Measurements from ENCODE around the gene SIGMAR1.

SIGMAR1 gene

DNA sequence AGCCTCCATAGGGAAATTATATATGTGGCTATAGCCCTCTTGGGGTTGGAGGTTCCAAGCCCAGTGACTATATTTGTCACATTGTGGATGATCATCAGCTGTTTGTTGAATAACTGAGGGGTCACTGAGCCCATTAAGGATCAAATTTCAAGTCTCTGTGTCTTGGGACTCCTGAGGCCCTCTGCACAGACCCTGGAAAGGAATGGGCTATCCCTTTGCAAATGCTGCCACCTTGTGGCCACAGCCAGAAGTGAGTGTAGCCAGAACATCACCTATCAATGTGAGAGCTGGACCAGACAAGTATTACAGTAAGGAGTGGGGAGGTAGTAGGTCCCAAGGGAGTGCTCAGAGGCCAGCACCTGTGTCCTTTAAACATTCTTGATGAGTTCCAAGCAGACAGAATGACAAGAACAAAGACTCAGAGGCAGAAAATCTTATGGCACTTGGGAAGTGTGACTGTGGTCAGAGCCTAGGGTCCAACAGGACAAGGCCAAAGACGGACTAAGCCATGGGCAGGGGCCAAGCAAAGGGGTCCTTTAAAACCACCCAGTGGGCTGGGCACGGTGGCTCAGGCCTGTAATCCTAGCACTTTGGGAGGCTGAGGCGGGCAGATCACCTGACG lies 33.9 kb downstream of the SIGMAR1 start:
- DNase-seq (ENCODE audit: low read depth in 3 of 3) = peak; percentile 58 to 74 (median 60)

DNA sequence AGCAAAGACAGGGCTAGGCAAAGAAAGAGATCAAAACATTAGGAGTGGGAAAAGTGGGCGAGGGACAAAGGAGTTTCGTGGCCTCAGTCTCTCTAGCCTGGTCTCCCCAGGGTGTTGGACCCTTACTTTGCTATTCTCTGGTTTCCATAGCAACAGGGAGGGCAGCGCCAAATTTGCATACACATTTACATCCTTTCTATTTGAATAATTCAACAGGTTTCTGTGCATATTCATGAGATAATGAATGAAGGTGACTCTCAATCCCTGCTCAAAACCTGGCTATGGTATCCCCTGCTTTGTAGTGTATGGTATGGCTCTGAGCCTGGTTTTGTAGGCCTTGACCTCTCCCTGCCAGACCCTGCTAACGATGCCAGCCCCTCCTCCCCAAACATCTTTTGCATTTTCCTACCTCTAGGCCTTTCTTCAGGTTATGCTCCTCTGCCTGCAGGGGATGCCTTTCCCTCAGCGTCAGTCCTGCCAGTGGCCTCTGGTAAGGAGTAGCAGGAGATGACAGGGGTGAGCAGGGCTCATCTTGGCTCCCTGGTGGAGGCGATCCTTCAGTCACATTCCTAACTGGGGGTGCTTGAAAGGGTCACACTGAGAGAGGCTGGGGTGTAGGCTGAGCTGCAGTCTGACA lies 35.5 kb downstream of the SIGMAR1 start:
- no peak for DNase-seq (ENCODE audit: low read depth in 3 of 3)

DNA sequence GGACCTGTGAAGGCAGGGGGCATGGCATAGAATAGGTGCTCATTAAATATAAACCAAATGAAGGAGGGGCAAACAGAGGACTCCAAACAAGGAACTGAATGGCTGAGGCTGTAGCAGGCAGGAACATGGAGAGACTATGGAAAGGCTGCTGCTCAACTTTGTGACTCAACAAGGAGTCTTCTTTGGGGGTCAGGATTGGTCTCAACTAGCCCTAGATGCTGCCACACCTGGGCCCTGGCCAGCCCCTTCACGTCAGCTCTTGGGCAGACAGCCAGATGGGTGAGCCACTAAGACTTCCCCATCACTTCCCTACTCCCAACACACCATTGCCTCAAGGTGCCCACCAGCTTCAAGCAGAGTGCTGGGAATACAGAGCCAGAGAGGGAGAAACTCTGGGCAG lies 36.7 kb downstream of the SIGMAR1 start:
- no peak for DNase-seq (ENCODE audit: low read depth in 3 of 3)

DNA sequence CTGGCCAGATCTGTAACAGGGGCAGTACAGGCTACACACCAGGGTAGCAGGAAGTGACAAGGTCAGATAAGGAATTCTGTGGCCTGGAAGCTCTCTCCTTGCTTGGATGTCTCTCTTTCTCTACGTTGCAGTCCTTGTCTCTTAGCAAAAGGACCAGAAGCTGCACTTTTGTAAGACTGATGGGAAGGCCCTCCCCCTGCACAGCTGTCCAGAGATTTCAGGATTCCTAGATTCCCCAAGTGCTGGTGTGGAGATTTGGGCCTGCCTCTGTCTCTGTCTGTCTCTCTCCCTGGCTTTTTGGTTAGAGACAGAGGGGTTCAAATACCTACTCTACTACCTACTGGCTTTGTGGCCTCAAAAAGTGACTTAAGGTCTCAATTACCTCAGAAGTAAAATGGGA lies 38.0 kb downstream of the SIGMAR1 start:
- DNase-seq (ENCODE audit: low read depth in 3 of 3) = no peak

DNA sequence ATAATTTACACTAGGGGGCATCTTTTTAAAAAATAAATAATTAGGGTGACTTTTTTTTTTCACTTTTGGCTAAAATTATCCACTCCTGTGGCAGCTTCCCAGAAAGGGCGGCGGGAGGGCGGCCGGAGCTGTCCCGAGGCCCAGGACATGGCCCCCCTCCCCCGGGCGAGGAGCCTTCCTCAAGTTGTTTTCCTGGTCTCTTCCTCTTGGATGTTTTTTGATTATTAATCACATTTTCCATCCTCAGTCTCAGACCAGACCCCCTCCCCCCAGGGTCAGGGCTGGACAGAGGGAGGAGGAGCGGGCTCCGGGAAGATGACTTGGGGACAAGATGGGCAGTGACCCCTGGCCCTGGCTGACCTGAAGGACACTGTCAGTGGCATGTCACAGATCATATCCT lies 43.4 kb downstream of the SIGMAR1 start:
- no peak for DNase-seq (ENCODE audit: low read depth in 3 of 3)

DNA sequence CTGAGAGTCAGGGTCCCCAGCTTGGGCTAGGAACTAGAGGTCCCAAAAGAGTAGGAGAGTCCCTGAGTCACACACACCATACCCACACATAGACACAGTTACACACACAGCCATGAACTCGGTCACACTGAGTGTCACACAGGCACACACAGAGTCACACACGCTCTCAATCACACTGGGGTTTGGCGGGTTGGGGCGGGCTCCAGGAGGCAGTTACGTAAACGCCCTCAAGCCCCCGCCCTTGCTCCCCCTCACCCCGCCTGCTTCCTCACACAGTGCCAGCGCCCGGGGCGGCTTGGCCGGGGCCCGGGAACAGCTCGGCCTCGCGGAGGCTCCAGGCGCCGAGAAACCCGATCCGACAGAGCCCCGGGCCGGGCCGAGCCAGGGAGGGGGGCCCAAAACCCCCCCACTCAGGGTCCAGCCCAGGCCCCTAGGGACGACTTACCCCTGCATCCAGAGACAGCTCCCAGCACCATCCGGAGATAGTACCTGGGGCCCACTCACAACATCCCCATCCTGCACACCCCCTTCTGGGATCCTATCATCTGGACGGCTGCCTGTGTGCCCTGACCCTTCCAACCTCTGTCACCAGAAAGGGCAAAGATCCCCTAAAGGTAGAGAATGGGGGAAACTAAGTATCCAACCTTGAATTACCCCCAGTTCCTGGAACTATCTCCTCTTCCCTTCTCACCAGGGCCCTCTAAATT lies 44.5 kb downstream of the SIGMAR1 start:
- DNase-seq (ENCODE audit: low read depth in 3 of 3) = no peak

DNA sequence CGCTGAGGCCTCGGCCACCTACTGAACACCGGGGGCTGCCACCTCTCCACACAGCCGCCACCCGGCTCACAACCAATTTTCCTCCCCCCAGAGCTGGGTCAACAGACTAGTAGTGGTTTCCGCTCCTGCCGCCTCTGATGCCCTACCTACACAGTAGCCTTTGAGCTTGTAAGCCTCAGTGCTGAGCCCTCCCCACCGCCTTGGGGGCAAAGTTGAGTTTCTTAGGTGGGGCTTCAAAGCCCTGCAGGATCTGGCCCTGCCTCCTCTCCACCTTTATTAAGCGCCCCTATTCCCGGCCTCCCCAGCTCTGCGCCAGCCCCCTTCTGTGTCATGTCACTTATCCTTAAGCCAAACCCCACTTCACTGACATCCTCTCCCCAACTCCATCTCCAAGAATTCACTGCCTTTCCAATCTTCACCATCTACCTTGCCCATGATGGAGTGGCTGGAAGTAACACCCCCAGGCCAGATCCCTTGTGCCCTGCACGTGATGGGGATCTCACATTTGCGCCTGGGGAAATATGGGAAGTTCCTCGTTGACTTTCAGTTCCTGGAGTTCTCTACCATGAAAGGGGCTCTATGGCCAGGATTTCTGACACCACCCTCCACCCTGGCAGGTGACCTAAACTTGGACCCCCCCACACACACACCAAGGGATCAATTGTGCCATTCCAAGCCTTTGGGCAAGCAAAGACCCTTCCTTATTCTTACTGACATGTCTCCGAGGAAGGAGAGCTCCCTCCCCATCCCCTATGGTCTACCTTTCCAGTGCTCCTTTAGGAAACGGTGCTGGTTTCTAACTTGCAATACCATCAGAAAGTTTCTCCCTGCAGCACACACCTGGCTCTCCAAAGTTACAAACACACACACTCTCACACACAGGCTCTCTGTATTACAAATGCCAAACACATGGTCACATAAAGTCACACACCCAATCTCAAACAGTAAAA lies 45.4 kb downstream of the SIGMAR1 start:
- DNase-seq (ENCODE audit: low read depth in 3 of 3) = no peak

DNA sequence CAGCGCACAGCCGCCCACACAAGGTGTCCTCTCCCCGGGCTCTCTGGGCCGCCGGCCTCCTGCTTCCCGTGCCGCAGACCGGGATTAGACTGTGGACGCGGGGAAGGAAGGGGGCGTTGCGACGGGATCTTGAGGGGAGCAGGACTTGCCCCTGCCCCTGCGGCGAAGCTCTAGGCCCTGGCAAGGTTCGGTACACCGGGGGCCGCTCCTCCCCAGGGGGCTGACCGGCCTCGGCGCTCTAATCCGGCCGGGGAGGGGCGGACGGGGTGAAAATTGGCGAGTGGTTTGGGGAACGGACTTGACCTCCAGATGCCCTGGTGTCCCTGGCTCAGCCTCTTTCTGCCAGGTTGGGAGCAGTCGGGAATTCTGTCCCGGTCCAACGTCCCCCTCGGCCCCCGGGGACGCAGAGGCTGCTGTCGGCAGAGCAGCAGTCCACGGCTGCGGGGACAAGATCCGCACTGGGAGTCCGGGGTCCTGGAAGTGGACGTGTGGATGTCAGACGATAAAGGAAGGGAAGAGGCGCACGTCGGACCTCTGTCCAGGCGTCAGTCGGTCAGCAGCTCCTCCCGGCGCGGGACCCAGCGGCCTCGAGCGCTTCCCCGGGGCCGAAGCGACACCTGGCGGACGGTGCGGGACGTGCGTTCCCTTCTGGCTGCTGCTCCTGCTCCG lies 46.2 kb downstream of the SIGMAR1 start:
- peak; percentile 54 to 79 (median 65) for DNase-seq (ENCODE audit: low read depth in 3 of 3)

DNA sequence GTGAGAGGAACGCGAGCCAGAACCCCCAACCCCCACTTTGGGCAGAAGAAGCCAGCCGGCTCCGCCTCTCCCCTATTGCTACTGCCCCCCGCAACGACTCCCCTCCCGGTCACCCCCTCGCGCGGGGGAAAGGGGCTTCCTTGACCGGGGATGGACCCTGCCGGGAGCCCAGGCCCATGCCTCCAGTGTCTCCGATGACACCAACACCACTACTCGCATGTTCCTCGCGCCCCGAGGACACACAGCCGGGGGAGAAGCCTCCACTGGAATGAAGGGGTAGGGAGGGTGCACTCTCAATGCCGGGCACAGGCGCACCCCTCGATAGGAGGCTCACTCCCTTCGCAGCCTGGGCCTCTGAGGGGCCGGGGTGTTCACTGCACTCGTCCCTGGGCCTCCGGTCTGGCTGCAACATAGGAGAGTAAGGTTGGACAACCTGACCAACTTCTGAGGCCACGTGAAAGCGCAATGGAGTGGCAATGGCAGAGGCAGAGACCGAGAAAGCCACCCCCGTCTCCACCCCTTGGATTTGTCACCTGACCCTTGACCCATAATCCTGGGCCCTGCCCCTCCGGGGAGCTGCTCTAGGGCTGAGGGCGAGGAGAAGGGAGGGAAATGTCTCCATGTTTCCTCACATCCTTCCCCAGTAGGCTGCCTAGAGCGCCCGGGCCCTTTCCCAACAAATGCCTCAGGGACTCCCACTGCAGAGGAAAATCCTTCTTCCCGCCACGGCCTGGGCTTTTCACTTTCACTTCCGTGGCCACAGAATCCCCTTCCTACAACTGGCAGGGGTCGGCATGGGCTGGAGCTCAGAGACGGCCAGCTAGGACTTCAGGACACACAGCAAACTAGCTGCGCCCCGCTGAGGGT lies 47.0 kb downstream of the SIGMAR1 start:
- no peak for DNase-seq (ENCODE audit: low read depth in 3 of 3)

DNA sequence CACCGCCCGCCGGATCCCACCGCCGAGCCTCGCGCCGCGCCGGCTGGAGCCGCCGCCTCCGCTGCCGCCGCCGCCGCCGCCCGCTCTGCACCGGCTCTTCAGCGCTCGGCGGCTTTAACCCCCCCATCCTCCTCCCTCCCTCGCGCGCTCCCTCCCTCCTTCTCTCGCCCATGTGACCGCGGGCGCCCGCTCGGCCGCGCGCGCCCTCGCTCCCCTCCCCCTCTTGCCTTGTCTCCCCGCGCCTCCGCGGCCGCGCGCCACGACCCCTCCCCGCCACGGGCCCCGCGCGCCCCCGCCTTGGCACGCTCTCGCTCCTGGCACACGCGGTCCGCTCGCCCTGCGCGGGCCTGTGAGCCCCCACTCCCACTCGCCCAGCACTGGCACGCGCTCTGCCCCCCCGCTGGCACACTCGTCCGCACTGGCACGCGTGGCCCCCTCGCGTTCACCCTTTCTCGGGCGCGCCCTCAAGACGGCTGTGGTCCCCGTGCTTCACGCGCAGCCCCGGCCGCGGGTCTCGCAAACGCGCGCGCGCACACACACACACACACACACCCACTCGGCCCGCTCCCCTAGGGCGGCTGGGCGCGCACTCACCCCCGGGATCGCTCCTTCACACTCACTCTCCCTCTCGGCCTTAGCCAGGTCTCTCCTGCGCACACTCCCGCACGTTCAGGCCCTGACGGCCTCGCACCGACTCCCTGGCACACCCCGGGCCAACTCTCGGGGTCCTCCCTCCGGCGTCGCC lies 47.8 kb downstream of the SIGMAR1 start, which contains the start of gene CNTFR:
CNTFR (minus strand) TSS at position 89 of the 745 bp plus-strand sequence. CDS start 20,743 bp downstream, outside the sequence.
- peak in 1 of 3 donors; percentile 17 for DNase-seq (ENCODE audit: low read depth in 3 of 3)

DNA sequence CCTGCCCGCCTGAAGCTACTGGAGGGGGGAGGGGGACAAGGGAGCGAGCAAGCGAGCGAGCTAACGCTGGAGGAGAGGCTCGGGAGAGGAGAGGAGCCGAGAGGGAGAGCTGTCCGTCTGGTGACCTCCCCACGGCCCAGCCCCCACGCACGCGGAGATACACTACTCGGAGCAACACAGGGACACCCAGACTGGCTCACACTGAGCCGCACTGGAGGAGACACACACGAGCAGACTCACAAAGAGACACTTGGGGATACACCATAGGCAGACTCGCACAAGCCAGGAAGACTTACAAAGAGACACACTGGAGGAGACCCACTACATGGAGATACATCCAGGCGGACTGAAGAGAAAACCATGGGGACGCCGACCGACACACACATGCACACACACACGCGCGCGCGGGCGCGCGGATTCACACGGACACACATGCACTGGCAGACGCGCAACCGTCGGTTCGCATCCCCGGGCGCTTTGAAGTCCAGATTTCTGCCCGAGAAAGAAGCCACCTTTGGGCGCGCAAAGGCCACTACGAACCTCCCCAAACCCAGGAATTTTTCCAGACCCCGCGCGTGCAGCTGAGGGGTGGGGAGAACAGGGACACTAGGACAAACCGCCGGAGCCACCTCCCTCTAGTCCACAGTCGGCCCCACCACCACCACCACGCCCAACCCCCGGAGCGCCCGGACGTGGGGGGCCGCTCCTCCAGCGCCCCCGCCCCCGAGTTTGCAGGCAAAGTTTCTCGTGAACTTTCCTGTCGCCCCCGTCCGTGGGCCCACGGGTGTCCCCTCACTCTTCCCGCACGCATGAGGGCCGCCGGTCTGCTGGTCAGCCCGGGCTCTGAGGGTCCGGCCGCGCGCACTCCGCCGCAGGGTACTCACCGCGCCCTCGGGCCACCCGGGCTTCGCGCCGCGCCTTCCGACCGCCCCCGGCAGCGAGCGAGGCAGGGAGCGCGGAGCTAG lies 48.6 kb downstream of the SIGMAR1 start:
- no peak for DNase-seq (ENCODE audit: low read depth in 3 of 3)

DNA sequence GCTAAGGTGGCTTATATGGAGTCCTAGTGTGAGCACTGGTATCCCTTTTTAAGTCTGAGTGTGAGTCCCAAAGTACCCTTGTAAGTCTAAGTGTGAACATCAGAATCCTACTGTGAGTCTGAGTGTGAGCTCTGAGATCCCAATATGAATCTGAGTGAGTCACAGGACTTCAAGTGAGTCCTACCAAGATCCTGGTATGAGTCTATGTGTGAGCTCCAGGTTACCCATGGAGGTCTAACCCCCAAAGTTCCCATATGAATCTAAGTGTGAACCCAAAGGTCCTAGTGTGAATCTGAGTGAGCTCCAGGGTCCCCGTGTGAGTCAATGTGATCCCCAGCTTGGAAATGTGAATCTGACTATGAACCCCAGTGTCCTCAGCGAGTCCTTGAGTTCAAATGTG lies 50.3 kb downstream of the SIGMAR1 start:
- DNase-seq (ENCODE audit: low read depth in 3 of 3) = no peak

DNA sequence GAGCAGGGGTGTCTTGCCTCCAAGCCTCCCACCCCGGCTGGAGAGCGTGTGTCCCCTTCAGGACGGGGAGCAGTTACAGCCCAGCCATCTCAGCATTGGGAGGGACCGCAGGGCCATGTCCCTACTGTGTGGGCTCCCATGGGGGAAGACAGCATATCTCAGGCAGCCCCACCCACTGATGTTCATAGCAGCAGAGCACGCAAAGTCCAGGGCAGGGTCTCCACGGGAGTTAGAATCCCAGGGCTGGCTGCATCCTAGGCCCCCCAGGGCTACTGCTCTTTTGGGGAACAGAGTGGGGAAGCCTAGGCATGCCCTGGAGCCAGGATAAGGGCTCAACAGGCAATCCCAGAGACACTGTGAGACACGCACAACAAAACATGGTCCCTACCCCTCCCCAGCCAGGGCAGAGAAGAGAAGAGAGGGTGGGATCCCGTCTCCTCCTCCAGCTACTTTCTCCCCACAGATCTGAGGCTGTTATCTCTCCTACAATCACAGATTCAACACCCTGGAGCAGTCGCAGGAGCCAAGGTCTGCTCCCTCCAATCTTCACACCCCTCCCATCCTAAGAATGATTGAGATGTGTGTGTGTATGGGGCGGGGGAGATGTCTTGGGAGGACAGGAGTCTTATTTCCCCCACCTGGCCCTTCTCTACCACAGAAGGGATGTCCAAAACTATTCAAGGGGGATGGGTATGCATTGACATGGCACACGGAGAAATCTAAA lies 51.5 kb downstream of the SIGMAR1 start:
- no peak for DNase-seq (ENCODE audit: low read depth in 3 of 3)

DNA sequence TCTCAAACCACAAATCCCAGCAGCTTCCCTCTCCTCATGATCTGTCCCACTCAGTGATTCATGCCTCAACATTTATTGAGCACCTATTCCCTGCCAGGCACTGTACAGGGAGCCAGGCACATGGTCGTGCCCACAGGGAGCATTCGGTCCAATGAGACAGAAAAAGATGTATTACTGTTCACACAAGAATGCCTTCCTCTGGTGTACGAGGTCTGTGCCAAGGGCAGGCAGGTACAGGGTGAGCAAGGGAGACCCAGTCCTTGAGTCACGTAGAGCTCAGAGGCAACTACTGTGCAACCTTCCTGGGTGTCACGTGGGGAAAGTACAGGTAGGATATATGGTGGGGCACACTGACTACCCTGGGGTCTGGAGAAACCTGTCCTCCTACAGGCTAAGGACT lies 52.6 kb downstream of the SIGMAR1 start:
- no peak for DNase-seq (ENCODE audit: low read depth in 3 of 3)
